ENCODE data around the gene PPM1B.
"Not testable (repeated sequence)": the region's sequence is repeated elsewhere in the genome, so short reads cannot be mapped to it uniquely, and the experiment has no call there.

PPM1B gene

GRCh38 chr2:44203542-44203941 lies 34.9 kb downstream of the PPM1B start:
- no peak for DNase-seq

- no peak for DNase-seq
These were observed 36.5 kb downstream of the PPM1B start for GRCh38 chr2:44205169-44205568.

GRCh38 chr2:44207102-44207501 lies 38.4 kb downstream of the PPM1B start:
- no peak for DNase-seq

GRCh38 chr2:44207648-44208047 lies 39.0 kb downstream of the PPM1B start:
- not testable (repeated sequence) for DNase-seq

- no peak for DNase-seq
These were observed 41.7 kb downstream of the PPM1B start for GRCh38 chr2:44210362-44210761.

- no peak for DNase-seq
These were observed 42.5 kb downstream of the PPM1B start for GRCh38 chr2:44211183-44211582.

GRCh38 chr2:44212302-44212701 lies 43.6 kb downstream of the PPM1B start:
- no peak for DNase-seq

- no peak for DNase-seq
These were observed 47.2 kb downstream of the PPM1B start for GRCh38 chr2:44215827-44216226.

GRCh38 chr2:44218771-44219170 lies 50.1 kb downstream of the PPM1B start:
- no peak for DNase-seq

GRCh38 chr2:44226753-44227152 lies 58.1 kb downstream of the PPM1B start:
- DNase-seq, result no peak

GRCh38 chr2:44230378-44230777 lies 61.7 kb downstream of the PPM1B start:
- no peak for DNase-seq

GRCh38 chr2:44233450-44234128 lies 64.9 kb downstream of the PPM1B start:
- DNase-seq, result no peak

GRCh38 chr2:44237221-44237620 lies 68.5 kb downstream of the PPM1B start:
- DNase-seq, result no peak

GRCh38 chr2:44242904-44243303 lies 74.2 kb downstream of the PPM1B start:
- no peak for DNase-seq

- peak; percentile 60 for DNase-seq
These were observed 75.6 kb downstream of the PPM1B start for GRCh38 chr2:44244135-44244871.

- no peak for DNase-seq
These were observed 76.6 kb downstream of the PPM1B start for GRCh38 chr2:44245083-44245861.

GRCh38 chr2:44246436-44246835 lies 77.8 kb downstream of the PPM1B start:
- DNase-seq, result no peak

- no peak for DNase-seq
These were observed 78.2 kb downstream of the PPM1B start for GRCh38 chr2:44246840-44247369.

GRCh38 chr2:44247924-44248323 lies 79.2 kb downstream of the PPM1B start:
- no peak for DNase-seq

GRCh38 chr2:44249269-44249668 lies 80.6 kb downstream of the PPM1B start:
- DNase-seq, result not testable (repeated sequence)

GRCh38 chr2:44250376-44250775 lies 81.7 kb downstream of the PPM1B start:
- DNase-seq, result peak; percentile 51

- no peak for DNase-seq
These were observed 85.3 kb downstream of the PPM1B start for GRCh38 chr2:44254023-44254422.

GRCh38 chr2:44255704-44256103 lies 87.0 kb downstream of the PPM1B start:
- not testable (repeated sequence) for DNase-seq
